Neural crest cell (in vitro differentiated cells): ENCODE results near the gene A1CF. TPM values are rescaled to one million over a fixed set of nuclear protein-coding genes. Genes with fewer than 3 reads are reported as not detected.

Experiments used
- DNase-seq: peaks from one replicate; pipeline ENCODE4 v3.0.0; 2021; ENCODE audit warnings: low read depth, mixed read lengths, low spot score
- H3K27ac Mint-ChIP-seq: one replicate; pipeline ENCODE4 v1.8.0; 2021; ENCODE audit warnings: mild to moderate bottlenecking, mixed read lengths; ENCODE audit not compliant: unreplicated experiment
- H3K27me3 Mint-ChIP-seq: 2 replicates; pipeline ENCODE4 v1.8.0; 2021; ENCODE audit warnings: low read depth, mild to moderate bottlenecking, mixed read lengths
- H3K36me3 Mint-ChIP-seq: 2 replicates; pipeline ENCODE4 v1.8.0; 2021; ENCODE audit warnings: low read depth, mild to moderate bottlenecking, mixed read lengths
- H3K4me1 Mint-ChIP-seq: 2 replicates; pipeline ENCODE4 v1.8.0; 2021; ENCODE audit warnings: mixed read lengths
- H3K4me3 Mint-ChIP-seq: one replicate; pipeline ENCODE4 v1.8.0; 2021; ENCODE audit warnings: mild to moderate bottlenecking, mixed read lengths
- H3K9me3 Mint-ChIP-seq: 2 replicates; pipeline ENCODE4 v1.8.0; 2021; ENCODE audit warnings: mixed read lengths
- CTCF ChIP-seq: fragments of 200-600 bp; sonication (generic); conservative IDR thresholded peaks from 2 replicates; pipeline ENCODE4 v1.5.0; 2021; ENCODE audit warnings: antibody characterized with exemption, mild to moderate bottlenecking
- total RNA-seq: library from RNA; stranded (reverse); gene quantifications from 2 replicates; pipeline ENCODE4 v1.2.1, GENCODE V29; 2021

Gene A1CF
- total RNA-seq, 1 donor from 2014 or later, result not detected

GRCh38 chr10:50855461-50855860 lies 30.0 kb downstream of the A1CF start:
- Mint-ChIP-seq H3K4me3 (no peak overlapping the region), H3K9me3 (no peaks in the 10 kb centered on the region), H3K27me3 (no peaks in the 10 kb centered on the region), H3K36me3 (no peaks in the 10 kb centered on the region), H3K27ac (no peak overlapping the region), H3K4me1 (no peaks in the 10 kb centered on the region)
- no peak for TF ChIP-seq CTCF
- DNase-seq, result no peak

- no peaks in the 10 kb centered on the region for H3K9me3 Mint-ChIP-seq
Observed at GRCh38 chr10:50855015-50855414, 30.4 kb downstream of the A1CF start.

GRCh38 chr10:50853557-50853956 lies 31.9 kb downstream of the A1CF start:
- no peaks in the 10 kb centered on the region for H3K27me3 Mint-ChIP-seq
- no peak overlapping the region for H3K27ac Mint-ChIP-seq
- H3K36me3 Mint-ChIP-seq, result no peaks in the 10 kb centered on the region
- DNase-seq, result no peak
- H3K9me3 Mint-ChIP-seq, result no peaks in the 10 kb centered on the region
- no peak for TF ChIP-seq CTCF
- H3K4me1 Mint-ChIP-seq, result no peaks in the 10 kb centered on the region
- no peak overlapping the region for H3K4me3 Mint-ChIP-seq

More at GRCh38 chr10:50855015-50855414, 30.4 kb downstream of the A1CF start:
- Mint-ChIP-seq H3K4me1 (no peaks in the 10 kb centered on the region), H3K27me3 (no peaks in the 10 kb centered on the region), H3K4me3 (no peak overlapping the region), H3K36me3 (no peaks in the 10 kb centered on the region), H3K27ac (no peak overlapping the region)
- no peak for TF ChIP-seq CTCF
- no peak for DNase-seq

- TF ChIP-seq CTCF, result no peak
- no peaks in the 10 kb centered on the region for H3K9me3 Mint-ChIP-seq
- H3K36me3 Mint-ChIP-seq, result no peaks in the 10 kb centered on the region
- H3K4me1 Mint-ChIP-seq, result no peaks in the 10 kb centered on the region
- no peak overlapping the region for H3K27ac Mint-ChIP-seq
- H3K4me3 Mint-ChIP-seq, result no peak overlapping the region
- DNase-seq, result no peak
- no peaks in the 10 kb centered on the region for H3K27me3 Mint-ChIP-seq
Observed at GRCh38 chr10:50851884-50852671, 33.3 kb downstream of the A1CF start.

GRCh38 chr10:50850578-50851230 lies 34.7 kb downstream of the A1CF start:
- Mint-ChIP-seq H3K9me3 (no peaks in the 10 kb centered on the region), H3K4me3 (no peak overlapping the region), H3K27ac (no peak overlapping the region), H3K4me1 (no peaks in the 10 kb centered on the region), H3K36me3 (no peaks in the 10 kb centered on the region), H3K27me3 (no peaks in the 10 kb centered on the region)
- no peak for DNase-seq
- no peak for TF ChIP-seq CTCF
